GM23338 (cell line): ENCODE results near the gene PRSS50. TPM values are rescaled to one million over a fixed set of nuclear protein-coding genes. Genes with fewer than 3 reads are reported as not detected.

Experiments used
- ATAC-seq: fragments of 200-7000 bp; cut with Tn5 transposase; 3 replicates; pipeline ENCODE4 v1.9.1; 2020
- DNase-seq: peaks from one replicate; pipeline ENCODE4 v3.0.0-alpha.2; 2015; ENCODE audit warnings: low spot score
- H2AFZ ChIP-seq: fragments of 200-600 bp; sonication (generic); 2 replicates; pipeline ENCODE4 v1.8.0; 2016; ENCODE audit warnings: antibody characterized with exemption, mild to moderate bottlenecking, moderate library complexity
- H3F3A ChIP-seq: fragments of 200-600 bp; sonication (generic); replicated peaks from 2 replicates; pipeline ENCODE4 v1.8.0; 2017; ENCODE audit warnings: antibody characterized with exemption, mixed run types, low read depth
- H3K27ac ChIP-seq: fragments of 200-600 bp; sonication (generic); 2 replicates; pipeline ENCODE4 v1.6.1; 2016; ENCODE audit warnings: low read depth
- H3K27me3 ChIP-seq: fragments of 200-600 bp; sonication (generic); 2 replicates; pipeline ENCODE4 v1.8.0; 2016; ENCODE audit warnings: mild to moderate bottlenecking, mixed run types, moderate library complexity; ENCODE audit not compliant: insufficient read depth
- H3K36me3 ChIP-seq: fragments of 200-600 bp; sonication (generic); 2 replicates; pipeline ENCODE4 v1.8.0; 2016; ENCODE audit warnings: mild to moderate bottlenecking; ENCODE audit not compliant: insufficient read depth
- H3K4me1 ChIP-seq: fragments of 200-600 bp; sonication (generic); 2 replicates; pipeline ENCODE4 v1.8.0; 2016; ENCODE audit warnings: mild to moderate bottlenecking, moderate library complexity; ENCODE audit not compliant: insufficient read depth
- H3K4me2 ChIP-seq: fragments of 200-600 bp; sonication (generic); 2 replicates; pipeline ENCODE4 v1.7.1; 2017; ENCODE audit warnings: mixed run types
- H3K4me3 ChIP-seq: fragments of 200-600 bp; sonication (generic); 2 replicates; pipeline ENCODE4 v1.6.1; 2016; ENCODE audit warnings: mixed run types
- H3K79me2 ChIP-seq: fragments of 200-600 bp; sonication (generic); replicated peaks from 2 replicates; pipeline ENCODE4 v1.8.0; 2017; ENCODE audit warnings: mild to moderate bottlenecking; ENCODE audit not compliant: insufficient read depth
- H3K9me2 ChIP-seq: fragments of 200-600 bp; sonication (generic); 2 replicates; pipeline ENCODE4 v1.8.0; 2017; ENCODE audit not compliant: insufficient read depth
- H4K20me1 ChIP-seq: fragments of 200-600 bp; sonication (generic); replicated peaks from 2 replicates; pipeline ENCODE4 v1.8.0; 2017; ENCODE audit warnings: mild to moderate bottlenecking; ENCODE audit not compliant: insufficient read depth
- H3K27ac Mint-ChIP-seq: 2 replicates; pipeline ENCODE4 v1.8.0; 2020; ENCODE audit warnings: inconsistent platforms, mild to moderate bottlenecking, moderate library complexity, mixed read lengths
- H3K27me3 Mint-ChIP-seq: 3 replicates; pipeline ENCODE4 v1.8.0; 2022; ENCODE audit warnings: low read depth, mild to moderate bottlenecking, moderate library complexity, mixed read lengths, inconsistent platforms; ENCODE audit not compliant: insufficient read depth, poor library complexity
- H3K36me3 Mint-ChIP-seq: 3 replicates; pipeline ENCODE4 v1.8.0; 2021; ENCODE audit warnings: low read depth, mild to moderate bottlenecking, inconsistent platforms, moderate library complexity, mixed read lengths
- H3K4me1 Mint-ChIP-seq: 3 replicates; pipeline ENCODE4 v1.8.0; 2020; ENCODE audit warnings: mild to moderate bottlenecking, inconsistent platforms, mixed read lengths
- H3K4me3 Mint-ChIP-seq: 3 replicates; pipeline ENCODE4 v1.8.0; 2021; ENCODE audit warnings: moderate library complexity, mild to moderate bottlenecking, inconsistent platforms, mixed read lengths
- H3K9me3 Mint-ChIP-seq: 3 replicates; pipeline ENCODE4 v1.8.0; 2020; ENCODE audit warnings: moderate library complexity, mild to moderate bottlenecking, inconsistent platforms, mixed read lengths
- CREB1 ChIP-seq: fragments of 250-450 bp; sonication (Bioruptor Pico); IDR thresholded peaks from 2 replicates; pipeline ENCODE4 v1.5.0; 2020; ENCODE audit warnings: low read depth, mild to moderate bottlenecking, moderate library complexity
- CTCF ChIP-seq, 2 experiments: fragments of 200-600 bp in 1 of 2; sonication (generic) in 1 of 2; conservative IDR thresholded peaks; 2 replicates each; pipeline versions ENCODE4 v1.5.1 to v1.6.1; 2016 to 2017; ENCODE audit warnings: antibody characterized with exemption in 2 of 2, low read depth in 2 of 2, mild to moderate bottlenecking in 2 of 2, moderate library complexity in 1 of 2
- ETS1 ChIP-seq: IDR thresholded peaks from 2 replicates; pipeline ENCODE4 v1.6.1; 2016; ENCODE audit warnings: antibody characterized with exemption
- EZH2 ChIP-seq: fragments of 200-600 bp; sonication (generic); IDR thresholded peaks from one replicate; pipeline ENCODE4 v1.8.0; 2017; ENCODE audit warnings: antibody characterized with exemption, mild to moderate bottlenecking, low read depth; ENCODE audit not compliant: unreplicated experiment
- EZH2phosphoT487 ChIP-seq: fragments of 200-600 bp; sonication (generic); IDR thresholded peaks from one replicate; pipeline ENCODE4 v1.8.1; 2018; ENCODE audit warnings: antibody characterized with exemption; ENCODE audit not compliant: unreplicated experiment
- JUNB ChIP-seq: IDR thresholded peaks from one replicate; pipeline ENCODE4 v1.6.1; 2016; ENCODE audit warnings: antibody characterized with exemption; ENCODE audit not compliant: unreplicated experiment
- NANOG ChIP-seq: IDR thresholded peaks from 2 replicates; pipeline ENCODE4 v1.6.1; 2016; ENCODE audit warnings: antibody characterized with exemption, borderline replicate concordance
- POLR2AphosphoS5 ChIP-seq: IDR thresholded peaks from 2 replicates; pipeline ENCODE4 v1.6.1; 2016; ENCODE audit warnings: antibody characterized with exemption, low read depth
- REST ChIP-seq: IDR thresholded peaks from one replicate; pipeline ENCODE4 v1.6.1; 2018; ENCODE audit warnings: antibody characterized with exemption; ENCODE audit not compliant: unreplicated experiment
- STAT1 ChIP-seq: IDR thresholded peaks from one replicate; pipeline ENCODE4 v1.6.1; 2016; ENCODE audit warnings: antibody characterized with exemption; ENCODE audit not compliant: unreplicated experiment
- ZNF114 ChIP-seq: fragments of 250-450 bp; sonication (Bioruptor Pico); IDR thresholded peaks from 2 replicates; pipeline ENCODE4 v1.5.0; 2020; ENCODE audit warnings: mild to moderate bottlenecking, moderate library complexity
- ZNF331 ChIP-seq: fragments of 250-450 bp; sonication (Bioruptor Pico); IDR thresholded peaks from 2 replicates; pipeline ENCODE4 v1.5.0; 2020; ENCODE audit warnings: low read depth, mild to moderate bottlenecking, moderate library complexity
- ZNF462 ChIP-seq: fragments of 250-450 bp; sonication (Bioruptor Pico); IDR thresholded peaks from 2 replicates; pipeline ENCODE4 v1.5.0; 2020; ENCODE audit warnings: mild to moderate bottlenecking, moderate library complexity
- polyA plus RNA-seq: library from polyadenylated mRNA; unstranded; fragments of >200 nt; fragmentation: Nextera tagmentation; extraction: Ambion mirVana; gene quantifications from 2 replicates; pipeline ENCODE4 v1.2.1, GENCODE V29; 2016
- total RNA-seq: library from RNA; depleted of rRNA; stranded (reverse); fragments of >200 nt; shearing (Covaris generic); gene quantifications from 2 replicates; pipeline ENCODE4 v1.2.3, GENCODE V29; 2014

Gene PRSS50
- total and polyA plus RNA-seq, 2 experiments from 2014 or later, result 0.60 to 1.5 TPM

- no peaks in the 10 kb centered on the region for H3K36me3 Mint-ChIP-seq
- Histone ChIP-seq H2AFZ (no peak overlapping the region), H3K36me3 (no peaks in the 10 kb centered on the region), H3F3A (no peaks in the 10 kb centered on the region), H3K27ac (no peak overlapping the region), H3K4me2 (no peak overlapping the region), H3K4me1 (no peaks in the 10 kb centered on the region; the same call in 1 of the 2 replicates), H3K9me2 (no peaks in the 10 kb centered on the region), H3K27me3 (0 out of 2 replicates have a peak, but pooled peaks cover 2% of the 10 kb centered on the region), H3K4me3 (no peak overlapping the region), H3K79me2 (no peaks in the 10 kb centered on the region), H4K20me1 (no peaks in the 10 kb centered on the region)
- DNase-seq, result no peak
- no peak for TF ChIP-seq EZH2phosphoT487
- TF ChIP-seq NANOG, result no peak
- TF ChIP-seq POLR2AphosphoS5, result no peak
- TF ChIP-seq ETS1, result no peak
- no peak for TF ChIP-seq ZNF331 (CRISPR knock-in tag)
- TF ChIP-seq STAT1, result no peak
- no peak for TF ChIP-seq ZNF114 (CRISPR knock-in tag)
- TF ChIP-seq REST, result no peak
- no peak for TF ChIP-seq CREB1
- no peak for TF ChIP-seq EZH2
- no peak for TF ChIP-seq CTCF (conservative IDR thresholded peaks at IDR 0.05; ENCODE audit: low read depth in 2 of 2)
- TF ChIP-seq ZNF462, result no peak
- TF ChIP-seq JUNB, result no peak
- peaks cover 9% of the 10 kb centered on the region for H3K27me3 Mint-ChIP-seq
- peaks cover 10% of the 10 kb centered on the region; the same call in 2 of the 3 replicates for H3K4me1 Mint-ChIP-seq
- H3K4me3 Mint-ChIP-seq, result no peak overlapping the region
- no peak for ATAC-seq
- no peaks in the 10 kb centered on the region for H3K9me3 Mint-ChIP-seq
- H3K27ac Mint-ChIP-seq, result no peak overlapping the region
Observed at GRCh38 chr3:46707601-46708011, 10.1 kb downstream of the PRSS50 start.
